Hair follicular keratinocyte (primary cell): ENCODE data around the gene OR2T3. TPM values are rescaled to one million over a fixed set of nuclear protein-coding genes. Genes with fewer than 3 reads are reported as not detected.

Experiments
- total RNA-seq: library from RNA; depleted of rRNA; stranded (reverse); fragments of >200 nt; gene quantifications from 2 replicates; pipeline ENCODE4 v1.2.3, GENCODE V29; 2015

Gene OR2T3, protein sequence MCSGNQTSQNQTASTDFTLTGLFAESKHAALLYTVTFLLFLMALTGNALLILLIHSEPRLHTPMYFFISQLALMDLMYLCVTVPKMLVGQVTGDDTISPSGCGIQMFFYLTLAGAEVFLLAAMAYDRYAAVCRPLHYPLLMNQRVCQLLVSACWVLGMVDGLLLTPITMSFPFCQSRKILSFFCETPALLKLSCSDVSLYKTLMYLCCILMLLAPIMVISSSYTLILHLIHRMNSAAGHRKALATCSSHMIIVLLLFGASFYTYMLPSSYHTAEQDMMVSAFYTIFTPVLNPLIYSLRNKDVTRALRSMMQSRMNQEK
- not detected in 2 replicates for total RNA-seq

DNA sequence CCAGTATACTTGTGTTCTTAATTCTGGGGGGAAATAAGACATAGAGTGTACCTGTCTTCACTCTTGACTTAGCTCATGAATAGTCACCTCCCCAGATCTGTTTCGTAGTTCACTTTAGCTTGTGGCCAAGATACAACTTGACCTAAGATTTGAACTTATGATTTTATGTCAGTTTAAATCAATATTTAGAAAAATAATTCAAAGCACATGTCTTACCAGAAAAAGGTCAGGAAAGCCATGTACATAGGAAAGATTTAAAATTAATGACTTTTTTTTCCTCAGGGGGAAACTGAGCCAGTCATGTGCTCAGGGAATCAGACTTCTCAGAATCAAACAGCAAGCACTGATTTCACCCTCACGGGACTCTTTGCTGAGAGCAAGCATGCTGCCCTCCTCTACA, at the start of gene OR2T3:
OR2T3 (plus strand) TSS at position 301 of the 400 bp plus-strand sequence; CDS start at position 301, 0 bp downstream.

DNA sequence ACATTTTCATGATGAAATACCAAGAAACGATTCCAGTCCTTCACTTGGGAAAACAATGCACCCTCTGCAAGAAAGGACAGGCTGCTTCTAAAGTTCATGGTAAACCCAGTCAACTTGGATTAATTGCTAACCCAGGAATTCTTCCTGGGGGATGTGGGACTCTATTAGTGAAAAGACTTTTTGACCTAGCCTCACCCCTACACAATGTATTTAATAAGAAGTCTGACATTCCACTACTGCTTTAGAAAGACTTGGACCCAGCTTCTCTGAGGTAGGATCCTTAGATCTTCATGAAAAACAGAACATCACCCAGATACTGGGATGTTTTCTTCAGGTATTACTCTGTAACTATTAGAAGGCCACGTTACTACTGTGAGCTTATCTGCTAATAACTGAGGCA, 27.8 kb upstream of the OR2T3 start, which contains the start of gene OR2T2:
OR2T2 (plus strand) TSS at position 239 of the 400 bp plus-strand sequence. CDS start 7,161 bp downstream, outside the sequence.

DNA sequence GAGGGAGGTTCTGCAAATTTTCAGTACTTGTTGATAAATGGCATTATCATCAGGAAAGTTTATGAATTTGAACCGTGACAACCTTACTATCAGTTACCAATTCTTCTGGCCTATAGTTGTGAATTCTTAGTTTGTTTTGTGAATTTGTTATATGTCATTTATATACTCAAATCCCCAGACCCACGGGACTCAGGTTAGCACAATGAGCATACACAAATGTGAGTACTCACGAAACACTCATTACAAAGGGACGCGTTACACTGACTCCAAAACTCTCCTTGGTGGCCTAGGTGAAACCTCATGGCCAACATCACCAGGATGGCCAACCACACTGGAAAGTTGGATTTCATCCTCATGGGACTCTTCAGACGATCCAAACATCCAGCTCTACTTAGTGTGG, 15.1 kb downstream of the OR2T3 start, which contains the start of gene OR2T5:
OR2T5 (plus strand) TSS at position 301 of the 400 bp plus-strand sequence; CDS start at position 301, 0 bp downstream.

DNA sequence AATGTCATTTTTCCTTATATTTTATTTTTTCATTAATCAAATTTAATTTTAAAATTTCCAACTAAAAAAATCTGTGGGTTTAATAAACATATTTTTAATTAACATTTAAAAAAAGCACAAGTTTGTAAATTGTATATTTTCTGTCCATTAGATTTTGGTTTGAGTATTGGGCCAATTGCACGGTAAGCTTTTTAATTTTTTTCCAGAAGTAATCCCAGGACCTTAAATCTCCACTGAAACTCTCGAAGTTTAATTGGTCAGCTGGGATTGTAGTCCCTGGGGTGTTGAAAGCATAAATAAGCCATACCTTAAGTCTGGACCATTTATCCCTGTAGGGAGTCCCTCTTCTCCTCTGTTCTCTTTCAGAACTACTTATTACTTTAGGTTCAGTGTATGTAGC, 34.6 kb downstream of the OR2T3 start, which contains the start of gene OR2G6:
OR2G6 (plus strand) TSS at position 301 of the 400 bp plus-strand sequence. CDS start 13,574 bp downstream, outside the sequence.

Other genes with a start within 250 kb of the OR2T3 start
- gene OR2M4, start 241.9 kb upstream of the OR2T3 start, total RNA-seq: not detected in 2 replicates
- gene OR2T33, start 195.4 kb upstream of the OR2T3 start, total RNA-seq: not detected in 2 replicates
- not detected in 2 replicates for gene OR2T12, start 169.9 kb upstream of the OR2T3 start, total RNA-seq
- gene OR2M7, start 148.8 kb upstream of the OR2T3 start, total RNA-seq: not detected in 2 replicates
- not detected in 2 replicates for gene OR14C36, start 124.6 kb upstream of the OR2T3 start, total RNA-seq
- not detected in 2 replicates for gene OR2T4, start 111.7 kb upstream of the OR2T3 start, total RNA-seq
- gene OR2T6, start 97.6 kb upstream of the OR2T3 start, total RNA-seq: not detected in 2 replicates
- not detected in 2 replicates for gene OR2T1, start 70.3 kb upstream of the OR2T3 start, total RNA-seq
- not detected in 2 replicates for gene OR2T2, start 27.7 kb upstream of the OR2T3 start, total RNA-seq
- not detected in 2 replicates for gene OR2T5, start 15.2 kb downstream of the OR2T3 start, total RNA-seq
- gene OR2G6, start 34.7 kb downstream of the OR2T3 start, total RNA-seq: not detected in 2 replicates
- not detected in 2 replicates for gene OR2T29, start 89.4 kb downstream of the OR2T3 start, total RNA-seq
- not detected in 2 replicates for gene OR2T34, start 101.4 kb downstream of the OR2T3 start, total RNA-seq
- gene OR2T10, start 124.3 kb downstream of the OR2T3 start, total RNA-seq: not detected in 2 replicates
- not detected in 2 replicates for gene OR2T11, start 161.7 kb downstream of the OR2T3 start, total RNA-seq
- gene OR2T35, start 171.9 kb downstream of the OR2T3 start, total RNA-seq: not detected in 2 replicates
- not detected in 2 replicates for gene OR2T27, start 182.2 kb downstream of the OR2T3 start, total RNA-seq
- not detected in 2 replicates for gene OR14I1, start 229.4 kb downstream of the OR2T3 start, total RNA-seq